ENCODE data around the gene WDR44. TPM values are rescaled to one million over a fixed set of nuclear protein-coding genes. Genes with fewer than 3 reads are reported as not detected.
"Not testable (repeated sequence)": the region's sequence is repeated elsewhere in the genome, so short reads cannot be mapped to it uniquely, and the experiment has no call there.

The WDR44 gene
- total RNA-seq, 2 experiments from 2014 or later: 9.2 to 9.7 TPM

DNA sequence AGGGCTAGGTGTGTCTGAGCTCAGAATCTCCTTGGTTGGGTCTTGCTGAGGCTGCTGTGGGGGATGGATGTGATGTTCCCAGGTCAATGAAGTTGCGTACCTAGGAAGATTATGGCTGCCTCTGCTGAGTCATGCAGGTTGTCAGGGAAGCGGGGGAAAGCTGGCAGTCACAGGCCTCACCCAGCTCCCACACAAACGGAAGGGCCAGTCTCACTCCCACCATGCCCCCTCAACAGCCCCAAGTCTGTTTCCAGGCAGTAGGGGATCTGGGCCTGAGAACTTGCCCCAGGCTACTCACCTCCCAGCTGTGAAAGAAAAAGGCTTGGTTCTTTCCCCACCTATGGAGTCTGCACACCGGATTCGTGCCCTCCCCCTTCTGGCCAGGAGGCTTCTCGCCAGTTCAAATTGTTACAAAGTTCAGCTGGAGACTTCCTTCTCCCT, 72.9 kb downstream of the WDR44 start:
- Mint-ChIP-seq H3K27ac (no peak overlapping the region), H3K4me3 (no peak overlapping the region), H3K36me3 (peaks cover 12% of the 10 kb centered on the region), H3K27me3 (no peaks in the 10 kb centered on the region), H3K9me3 (no peaks in the 10 kb centered on the region), H3K4me1 (peaks cover 8% of the 10 kb centered on the region)
- DNase-seq: no peak

DNA sequence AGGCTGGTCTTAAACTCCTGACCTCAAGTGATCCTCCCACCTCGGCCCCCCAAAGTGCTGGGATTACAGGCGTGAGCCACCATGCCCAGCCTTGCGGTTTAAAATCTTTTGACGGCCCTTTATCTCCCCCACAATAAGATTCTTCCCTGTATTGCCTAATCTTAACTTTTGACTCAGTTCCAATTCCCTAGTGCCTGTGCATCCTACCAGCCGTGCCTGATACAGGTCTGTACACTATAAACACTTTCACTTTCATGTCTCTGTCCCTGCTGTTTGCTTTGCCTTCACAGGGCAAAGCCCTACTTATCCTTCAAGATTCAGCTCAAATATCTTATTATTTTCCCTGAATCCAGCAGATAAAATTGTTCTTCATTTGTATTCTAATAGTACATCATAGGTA, 74.6 kb downstream of the WDR44 start:
- Mint-ChIP-seq H3K4me3 (no peak overlapping the region), H3K36me3 (peaks cover 7% of the 10 kb centered on the region), H3K9me3 (no peaks in the 10 kb centered on the region), H3K27ac (no peak overlapping the region), H3K27me3 (no peaks in the 10 kb centered on the region), H3K4me1 (peaks cover 6% of the 10 kb centered on the region)
- DNase-seq: no peak

DNA sequence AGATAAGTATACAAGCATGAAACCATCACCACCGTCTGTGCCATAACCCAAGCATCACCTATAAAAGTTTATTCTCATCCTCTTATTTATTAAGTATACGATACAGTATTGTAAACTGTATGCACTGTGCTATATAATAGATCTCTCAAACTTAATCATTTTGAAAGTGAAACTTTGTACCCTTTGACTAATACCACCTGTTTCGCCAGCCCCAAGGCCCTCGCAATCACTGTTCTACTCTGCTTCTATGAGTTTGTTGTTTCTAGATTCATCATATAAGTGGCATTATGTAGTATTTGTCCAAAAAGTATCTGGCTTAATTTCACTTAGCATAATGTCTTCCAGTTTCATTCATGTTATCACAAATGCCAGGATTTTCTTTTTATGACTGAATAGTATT, 77.7 kb downstream of the WDR44 start:
- H3K4me1 Mint-ChIP-seq: peaks cover 6% of the 10 kb centered on the region
- no peak overlapping the region for H3K4me3 Mint-ChIP-seq
- no peaks in the 10 kb centered on the region for H3K27me3 Mint-ChIP-seq
- H3K27ac Mint-ChIP-seq: no peak overlapping the region
- no peaks in the 10 kb centered on the region for H3K9me3 Mint-ChIP-seq
- peaks cover 3% of the 10 kb centered on the region for H3K36me3 Mint-ChIP-seq
- DNase-seq: no peak

DNA sequence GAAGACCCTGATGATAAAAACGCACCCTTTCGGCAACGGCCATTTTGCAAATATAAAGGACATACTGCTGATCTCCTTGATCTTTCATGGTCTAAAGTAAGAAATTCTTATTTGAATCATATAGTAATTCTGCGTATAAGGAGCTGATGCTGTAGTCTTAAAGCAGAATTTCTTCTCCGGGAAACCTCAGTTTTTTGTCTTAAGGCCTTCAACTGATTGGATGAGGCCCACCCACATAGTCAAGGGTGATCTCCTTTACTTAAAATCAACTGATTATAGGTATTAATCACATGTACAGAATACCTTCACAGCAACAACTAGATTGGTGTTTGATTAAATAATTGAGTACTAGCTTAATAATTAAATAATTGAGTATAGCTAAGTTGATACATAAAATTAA, 86.9 kb downstream of the WDR44 start:
- H3K27ac Mint-ChIP-seq: no peak overlapping the region
- no peak for DNase-seq
- no peaks in the 10 kb centered on the region for H3K27me3 Mint-ChIP-seq
- H3K4me1 Mint-ChIP-seq: no peaks in the 10 kb centered on the region
- H3K9me3 Mint-ChIP-seq: no peaks in the 10 kb centered on the region
- H3K36me3 Mint-ChIP-seq: peaks cover 6% of the 10 kb centered on the region
- no peak overlapping the region for H3K4me3 Mint-ChIP-seq

DNA sequence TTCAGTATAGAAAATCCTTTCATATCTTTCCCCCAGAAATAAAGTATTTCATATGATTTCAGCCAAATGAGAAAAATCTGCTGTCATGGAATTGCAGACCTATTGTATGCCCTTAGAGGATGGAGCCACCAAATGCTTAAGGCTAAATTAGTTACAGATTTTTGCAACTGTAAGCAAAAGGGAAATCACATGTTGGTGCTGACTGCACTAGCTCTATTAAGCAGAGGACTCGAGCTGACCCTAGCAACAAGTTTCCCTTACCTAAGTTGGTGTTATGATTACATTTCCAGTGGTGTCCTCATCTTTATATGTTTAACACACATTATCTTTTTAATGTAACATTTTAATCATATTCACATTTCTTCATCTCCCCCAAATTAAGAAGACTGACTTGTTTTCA, 91.4 kb downstream of the WDR44 start:
- H3K9me3 Mint-ChIP-seq: no peaks in the 10 kb centered on the region
- H3K4me3 Mint-ChIP-seq: no peak overlapping the region
- no peak overlapping the region for H3K27ac Mint-ChIP-seq
- no peaks in the 10 kb centered on the region for H3K4me1 Mint-ChIP-seq
- DNase-seq: no peak
- H3K36me3 Mint-ChIP-seq: peaks cover 2% of the 10 kb centered on the region
- H3K27me3 Mint-ChIP-seq: no peaks in the 10 kb centered on the region

DNA sequence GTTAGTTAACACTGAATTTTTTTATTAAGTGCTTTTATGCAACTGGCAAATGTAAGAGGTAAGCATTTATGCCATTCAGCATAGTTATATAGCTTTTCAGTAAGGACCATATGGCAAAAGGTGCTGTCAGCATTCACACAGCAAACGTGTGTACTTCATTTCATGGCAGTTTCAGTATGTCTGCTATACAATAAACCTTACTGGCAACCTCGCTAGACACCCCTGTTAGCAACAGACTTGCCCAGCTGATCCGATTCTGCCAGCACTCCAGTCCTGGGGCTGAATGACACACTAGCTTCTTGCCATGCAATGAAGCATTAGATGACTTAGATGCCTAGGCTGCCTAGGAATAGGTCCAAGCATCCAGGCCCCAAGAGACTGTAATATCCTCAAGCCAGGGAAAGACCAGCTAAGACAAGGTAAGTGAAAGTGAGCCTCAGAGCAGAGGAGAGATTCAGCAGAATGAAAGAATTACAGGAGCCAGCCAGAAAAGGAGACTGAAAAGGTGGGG, 102.4 kb downstream of the WDR44 start:
- Mint-ChIP-seq H3K4me1 (no peaks in the 10 kb centered on the region), H3K36me3 (peaks cover 4% of the 10 kb centered on the region), H3K27ac (no peak overlapping the region), H3K4me3 (no peak overlapping the region), H3K9me3 (no peaks in the 10 kb centered on the region), H3K27me3 (no peaks in the 10 kb centered on the region)
- no peak for DNase-seq

DNA sequence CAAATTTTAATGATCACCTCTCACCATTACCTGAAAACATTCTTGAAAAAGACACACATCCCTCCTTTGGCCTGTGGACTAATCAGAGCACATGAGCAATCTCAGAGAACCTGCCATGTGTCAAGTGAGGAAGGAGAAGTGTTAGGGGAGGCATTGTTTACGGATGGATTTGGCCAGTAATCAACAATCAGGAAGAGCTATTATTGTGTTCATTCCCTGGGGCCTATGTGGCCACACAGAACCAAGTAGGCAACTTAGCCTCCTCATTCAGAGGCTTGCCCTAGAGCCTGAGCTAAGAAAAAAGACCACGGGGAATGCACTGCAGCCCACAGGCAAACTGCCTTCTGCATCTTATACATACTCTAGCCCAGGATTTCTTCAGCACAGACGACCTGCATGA, 109.1 kb downstream of the WDR44 start:
- H3K4me3 Mint-ChIP-seq: no peak overlapping the region
- H3K27ac Mint-ChIP-seq: no peak overlapping the region
- no peaks in the 10 kb centered on the region for H3K9me3 Mint-ChIP-seq
- no peak for DNase-seq
- H3K36me3 Mint-ChIP-seq: peaks cover 3% of the 10 kb centered on the region
- no peaks in the 10 kb centered on the region for H3K4me1 Mint-ChIP-seq
- H3K27me3 Mint-ChIP-seq: no peaks in the 10 kb centered on the region

DNA sequence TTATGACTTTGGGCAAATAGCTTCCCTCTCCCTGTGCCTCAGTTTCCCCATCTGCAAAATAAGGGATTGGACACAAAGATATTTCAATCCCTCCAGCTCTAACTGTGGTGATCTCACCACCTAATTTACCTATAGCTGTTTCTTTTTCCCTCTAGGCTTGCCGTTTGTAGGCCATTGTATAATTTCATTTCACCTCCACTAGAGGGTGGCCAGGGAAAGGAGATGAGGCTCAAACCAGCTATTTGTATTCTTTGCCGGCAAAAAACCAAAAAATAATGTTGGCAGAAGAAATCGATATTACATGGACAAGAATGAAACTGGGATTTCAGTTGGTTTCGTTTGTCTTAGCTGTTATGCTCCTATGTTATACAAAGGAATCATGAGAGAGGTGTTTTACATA, 113.6 kb downstream of the WDR44 start:
- Mint-ChIP-seq H3K27me3 (no peaks in the 10 kb centered on the region), H3K4me1 (no peaks in the 10 kb centered on the region), H3K27ac (no peak overlapping the region), H3K4me3 (no peak overlapping the region), H3K9me3 (no peaks in the 10 kb centered on the region), H3K36me3 (no peaks in the 10 kb centered on the region)
- peak; percentile 3 for DNase-seq

DNA sequence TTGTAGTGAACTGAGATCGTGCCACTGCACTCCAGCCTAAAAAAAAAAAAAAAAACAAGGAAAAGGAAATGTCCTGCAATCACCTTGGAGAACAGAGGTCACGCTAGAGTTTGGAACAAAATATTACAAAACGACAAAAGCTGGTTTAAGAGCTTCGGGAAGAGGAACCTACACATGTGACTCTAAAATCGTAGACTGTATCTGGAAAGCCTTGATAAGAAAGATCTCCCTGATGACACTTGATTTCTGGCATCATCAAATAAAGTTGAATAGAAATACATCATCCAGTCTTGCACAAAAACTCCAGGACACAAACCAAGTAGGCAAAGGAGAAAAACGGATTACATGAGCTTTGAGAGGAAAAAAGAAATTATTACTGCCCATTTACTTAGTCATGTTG, 118.6 kb downstream of the WDR44 start:
- H3K27me3 Mint-ChIP-seq: no peaks in the 10 kb centered on the region
- H3K4me3 Mint-ChIP-seq: no peak overlapping the region
- no peaks in the 10 kb centered on the region for H3K36me3 Mint-ChIP-seq
- H3K27ac Mint-ChIP-seq: no peak overlapping the region
- no peaks in the 10 kb centered on the region for H3K9me3 Mint-ChIP-seq
- DNase-seq: no peak
- H3K4me1 Mint-ChIP-seq: no peaks in the 10 kb centered on the region

DNA sequence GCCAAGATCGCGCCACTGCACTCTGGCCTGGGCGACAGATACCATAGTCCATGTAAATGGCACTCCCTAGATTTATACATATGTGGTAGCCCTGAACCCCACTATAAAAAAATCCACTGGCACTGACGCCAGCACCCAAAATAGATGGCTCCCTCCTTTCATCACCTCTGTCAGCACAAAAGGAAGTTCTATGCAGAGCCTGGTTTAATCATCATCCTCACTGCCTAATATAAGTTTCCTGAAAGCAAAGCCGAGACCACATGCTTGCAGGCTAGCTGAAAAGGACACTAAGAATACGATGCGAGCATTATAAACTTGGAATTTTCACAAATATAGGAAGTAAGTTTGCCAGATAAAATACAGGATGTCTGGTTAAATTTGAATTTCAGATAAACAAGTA, 122.2 kb downstream of the WDR44 start:
- Mint-ChIP-seq H3K27ac (no peak overlapping the region), H3K36me3 (no peaks in the 10 kb centered on the region), H3K4me3 (no peak overlapping the region), H3K27me3 (no peaks in the 10 kb centered on the region), H3K4me1 (no peaks in the 10 kb centered on the region), H3K9me3 (no peaks in the 10 kb centered on the region)
- no peak for DNase-seq

DNA sequence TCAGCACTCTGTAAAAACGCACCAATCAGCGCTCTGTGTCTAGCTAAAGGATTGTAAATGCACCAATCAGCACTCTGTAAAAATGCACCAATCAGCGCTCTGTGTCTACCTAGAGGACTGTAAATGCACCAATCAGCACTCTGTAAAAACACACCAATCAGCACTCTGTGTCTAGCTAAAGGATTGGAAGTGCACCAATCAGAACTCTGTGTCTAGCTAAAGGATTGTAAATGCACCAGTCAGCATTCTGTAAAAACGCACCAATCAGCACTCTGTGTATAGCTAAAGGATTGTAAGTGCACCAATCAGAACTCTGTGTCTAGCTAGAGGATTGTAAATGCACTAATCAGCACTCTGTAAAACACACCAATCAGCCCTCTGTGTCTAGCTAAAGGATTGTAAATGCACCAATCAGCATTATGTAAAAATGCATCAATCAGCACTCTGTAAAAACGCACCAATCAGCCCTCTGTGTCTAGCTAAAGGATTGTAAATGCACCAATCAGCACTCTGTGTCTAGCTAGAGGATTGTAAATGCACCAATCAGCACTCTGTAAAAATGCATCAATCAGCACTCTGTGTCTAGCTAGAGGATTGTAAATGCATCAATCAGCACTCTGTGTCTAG, 124.9 kb downstream of the WDR44 start:
- not testable (repeated sequence) for H3K27me3 Mint-ChIP-seq, H3K4me1 Mint-ChIP-seq, H3K4me3 Mint-ChIP-seq

DNA sequence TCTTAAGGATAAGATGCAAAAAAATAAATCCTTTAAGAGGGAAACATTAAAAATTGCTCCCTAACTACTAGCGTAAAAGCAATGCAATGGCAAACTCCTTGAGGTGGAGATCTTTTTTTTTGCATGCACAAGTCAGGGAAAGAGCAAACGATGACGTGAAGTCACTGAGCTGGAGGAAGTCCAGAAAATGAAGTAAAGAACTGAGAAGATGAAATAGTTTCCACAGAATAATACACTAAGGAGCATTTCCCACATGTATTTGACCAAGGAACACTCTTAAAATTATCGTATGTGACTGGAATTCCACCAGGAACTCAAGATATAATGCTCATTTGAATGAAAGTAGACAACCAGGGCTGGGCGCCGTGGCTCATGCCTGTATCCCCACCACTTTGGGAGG, 128.7 kb downstream of the WDR44 start:
- Mint-ChIP-seq H3K36me3 (no peaks in the 10 kb centered on the region), H3K9me3 (no peaks in the 10 kb centered on the region), H3K4me3 (no peak overlapping the region), H3K27ac (no peak overlapping the region), H3K4me1 (no peaks in the 10 kb centered on the region), H3K27me3 (no peaks in the 10 kb centered on the region)
- no peak for DNase-seq

More for the DNA sequence above, 124.9 kb downstream of the WDR44 start:
- H3K36me3 Mint-ChIP-seq, H3K9me3 Mint-ChIP-seq, H3K27ac Mint-ChIP-seq, DNase-seq: not testable (repeated sequence)

DNA sequence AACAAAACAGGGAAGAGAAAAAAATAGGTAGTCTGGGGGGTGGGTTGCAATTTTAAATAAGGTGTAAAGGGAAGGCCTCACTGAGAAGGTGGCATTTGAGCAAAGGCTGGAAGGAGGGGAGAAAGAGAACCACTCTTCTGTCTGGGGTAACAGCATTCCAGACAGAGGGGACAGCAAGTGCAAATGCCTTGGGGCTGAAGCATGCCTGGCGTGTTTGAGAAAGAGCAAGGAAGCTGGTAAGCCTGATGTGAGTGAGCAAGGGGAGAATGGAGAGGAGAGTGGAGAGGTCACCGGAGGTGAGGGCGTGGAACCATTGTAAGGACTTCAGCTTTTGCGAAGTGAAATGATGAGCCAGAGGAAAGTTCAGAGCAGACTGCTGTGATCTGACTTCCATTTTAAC, 130.0 kb downstream of the WDR44 start:
- H3K4me3 Mint-ChIP-seq: no peak overlapping the region
- H3K4me1 Mint-ChIP-seq: no peaks in the 10 kb centered on the region
- H3K27ac Mint-ChIP-seq: no peak overlapping the region
- DNase-seq: no peak
- H3K27me3 Mint-ChIP-seq: no peaks in the 10 kb centered on the region
- H3K9me3 Mint-ChIP-seq: no peaks in the 10 kb centered on the region
- no peaks in the 10 kb centered on the region for H3K36me3 Mint-ChIP-seq

DNA sequence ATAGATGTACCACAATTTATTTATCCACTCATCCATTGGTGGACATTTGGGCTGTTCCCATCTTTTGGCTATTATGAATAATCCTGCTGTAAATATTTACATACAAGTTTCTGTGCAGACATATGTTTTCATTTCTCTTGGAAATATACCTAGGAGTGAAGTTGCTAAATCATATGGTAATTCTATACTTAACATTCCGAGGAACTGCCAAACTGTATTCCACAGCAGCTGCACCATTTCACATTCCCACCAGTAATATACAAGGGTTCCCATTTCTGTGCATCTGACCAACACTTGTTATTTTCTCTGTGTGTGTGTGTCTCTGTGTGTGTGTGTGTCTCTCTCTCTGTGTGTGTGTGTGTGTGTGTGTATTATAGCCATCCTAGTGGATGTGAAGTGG, 134.3 kb downstream of the WDR44 start:
- no peak overlapping the region for H3K4me3 Mint-ChIP-seq
- no peaks in the 10 kb centered on the region for H3K27me3 Mint-ChIP-seq
- H3K4me1 Mint-ChIP-seq: no peaks in the 10 kb centered on the region
- H3K36me3 Mint-ChIP-seq: no peaks in the 10 kb centered on the region
- H3K27ac Mint-ChIP-seq: no peak overlapping the region
- H3K9me3 Mint-ChIP-seq: no peaks in the 10 kb centered on the region
- DNase-seq: no peak

DNA sequence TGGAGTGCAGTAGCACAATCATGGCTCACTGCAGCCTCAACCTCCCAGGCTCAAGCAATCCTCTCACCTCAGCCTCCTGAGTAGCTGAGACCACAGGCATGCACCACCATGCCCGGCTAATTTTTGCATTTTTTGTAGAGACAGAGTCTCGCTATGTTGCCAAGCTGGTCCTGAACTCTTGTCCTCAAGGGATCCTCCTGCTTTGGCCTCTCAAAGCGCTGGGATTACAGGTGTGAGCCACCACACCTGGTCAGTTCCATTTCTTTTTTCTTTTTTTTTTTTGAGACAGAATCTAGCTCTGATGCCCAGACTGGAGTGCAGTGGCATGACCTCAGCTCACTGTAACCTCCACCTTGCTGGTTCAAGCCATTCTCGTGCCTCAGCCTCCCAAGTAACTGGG, 136.5 kb downstream of the WDR44 start:
- H3K36me3 Mint-ChIP-seq, DNase-seq, H3K27me3 Mint-ChIP-seq, H3K4me1 Mint-ChIP-seq, H3K4me3 Mint-ChIP-seq, H3K27ac Mint-ChIP-seq, H3K9me3 Mint-ChIP-seq: not testable (repeated sequence)

DNA sequence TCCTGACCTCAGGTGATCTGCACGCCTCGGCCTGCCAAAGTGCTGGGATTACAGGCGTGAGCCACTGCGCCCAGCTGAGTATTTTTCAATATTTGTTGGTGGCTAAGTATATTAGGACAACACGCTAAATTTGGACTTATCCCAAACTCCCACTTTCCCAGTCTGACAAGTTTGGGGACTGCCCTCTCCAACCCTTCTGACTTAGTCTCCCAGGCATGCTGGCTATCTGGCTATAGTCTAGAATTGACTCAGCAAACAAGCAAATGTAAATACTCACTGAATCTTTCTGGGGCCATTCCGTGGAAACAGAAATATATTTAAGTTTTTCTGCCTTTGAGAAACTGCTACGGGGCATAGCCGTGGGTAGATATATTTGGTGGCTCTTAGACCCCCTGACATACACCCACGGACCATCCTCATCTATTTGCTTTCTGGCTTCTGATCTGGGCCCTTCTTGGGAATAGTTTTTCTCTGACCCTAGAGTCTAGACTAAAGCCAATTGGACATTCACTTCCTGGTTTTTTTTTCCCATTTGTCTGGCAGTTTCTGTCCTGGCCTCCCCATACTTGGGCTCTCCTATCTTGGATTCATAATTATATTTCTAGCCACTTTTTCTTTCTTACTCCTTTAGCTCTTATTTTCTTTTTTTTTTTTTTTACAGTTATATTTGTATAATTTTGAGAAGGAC, 138.5 kb downstream of the WDR44 start:
- Mint-ChIP-seq H3K27me3 (no peaks in the 10 kb centered on the region), H3K36me3 (no peaks in the 10 kb centered on the region), H3K4me1 (no peaks in the 10 kb centered on the region), H3K4me3 (no peak overlapping the region), H3K27ac (no peak overlapping the region), H3K9me3 (no peaks in the 10 kb centered on the region)
- DNase-seq: no peak
